ENCODE results near the gene ATP2B3. TPM values are rescaled to one million over a fixed set of nuclear protein-coding genes. Genes with fewer than 3 reads are reported as not detected.

The ATP2B3 gene
- total RNA-seq, 2 donors from 2014 or later = 0.85 TPM; not detected in 1

GRCh38 chrX:153525451-153525850 lies 8.0 kb downstream of the ATP2B3 start:
- no peaks in the 10 kb centered on the region for H3K4me1 ChIP-seq (replicated peaks)
- no peak for DNase-seq (ENCODE audit: low spot score)
- H3K36me3 ChIP-seq = no peaks in the 10 kb centered on the region
- intact Hi-C loops (cut with DNase I) = no loop called here
- no peaks in the 10 kb centered on the region for H3K27me3 ChIP-seq (replicated peaks; ENCODE audit: insufficient read depth)
- no peaks in the 10 kb centered on the region for H3K9me3 ChIP-seq
- no peak for TF ChIP-seq CTCF (IDR thresholded peaks at IDR 0.05)
- TF ChIP-seq POLR2AphosphoS5 (IDR thresholded peaks at IDR 0.05) = no peak
- no peak for TF ChIP-seq POLR2A (IDR thresholded peaks at IDR 0.05)
- H3K4me3 ChIP-seq = no peak overlapping the region
- H3K27ac ChIP-seq = no peak overlapping the region
- 100% methylated on average over 1 of the region's 6 CpGs for WGBS

- TF ChIP-seq POLR2AphosphoS5 (IDR thresholded peaks at IDR 0.05) (no peak), POLR2A (IDR thresholded peaks at IDR 0.05) (no peak), CTCF (IDR thresholded peaks at IDR 0.05) (no peak)
- Histone ChIP-seq H3K9me3 (no peaks in the 10 kb centered on the region), H3K27ac (no peak overlapping the region), H3K36me3 (no peaks in the 10 kb centered on the region), H3K4me3 (no peak overlapping the region), H3K27me3 (replicated peaks; ENCODE audit: insufficient read depth) (no peaks in the 10 kb centered on the region), H3K4me1 (replicated peaks) (no peaks in the 10 kb centered on the region)
- intact Hi-C loops (cut with DNase I) = no loop called here
- no peak for DNase-seq (ENCODE audit: low spot score)
- WGBS = 49% methylated on average over 6 of the region's 7 CpGs
Observed at GRCh38 chrX:153526042-153526441, 8.6 kb downstream of the ATP2B3 start.

GRCh38 chrX:153526801-153527200 lies 9.4 kb downstream of the ATP2B3 start:
- WGBS = 55% methylated on average over 10 of the region's 10 CpGs
- H3K9me3 ChIP-seq = no peaks in the 10 kb centered on the region
- no peak overlapping the region for H3K27ac ChIP-seq
- H3K4me3 ChIP-seq = no peak overlapping the region
- H3K4me1 ChIP-seq (replicated peaks) = no peaks in the 10 kb centered on the region
- H3K36me3 ChIP-seq = no peaks in the 10 kb centered on the region
- no peaks in the 10 kb centered on the region for H3K27me3 ChIP-seq (replicated peaks; ENCODE audit: insufficient read depth)
- TF ChIP-seq CTCF (IDR thresholded peaks at IDR 0.05) (no peak), POLR2A (IDR thresholded peaks at IDR 0.05) (no peak)
- intact Hi-C loops (cut with DNase I) = no loop called here
- DNase-seq (ENCODE audit: low spot score) = no peak

- no peaks in the 10 kb centered on the region for H3K9me3 ChIP-seq
- 41% methylated on average over 6 of the region's 15 CpGs for WGBS
- H3K36me3 ChIP-seq = no peaks in the 10 kb centered on the region
- no peaks in the 10 kb centered on the region for H3K27me3 ChIP-seq (replicated peaks; ENCODE audit: insufficient read depth)
- no peak overlapping the region for H3K27ac ChIP-seq
- no peaks in the 10 kb centered on the region for H3K4me1 ChIP-seq (replicated peaks)
- H3K4me3 ChIP-seq = no peak overlapping the region
- no peak for TF ChIP-seq CTCF (IDR thresholded peaks at IDR 0.05)
- TF ChIP-seq POLR2AphosphoS5 (IDR thresholded peaks at IDR 0.05) = no peak
- TF ChIP-seq POLR2A (IDR thresholded peaks at IDR 0.05) = no peak
- no peak for DNase-seq (ENCODE audit: low spot score)
- intact Hi-C loops (cut with DNase I) = no loop called here
Observed at GRCh38 chrX:153527208-153527607, 9.8 kb downstream of the ATP2B3 start.

GRCh38 chrX:153530411-153531129 lies 13.1 kb downstream of the ATP2B3 start:
- WGBS = 56% methylated on average over 19 of the region's 20 CpGs
- no peak for DNase-seq (ENCODE audit: low spot score)
- Histone ChIP-seq H3K9me3 (no peaks in the 10 kb centered on the region), H3K4me1 (replicated peaks) (no peaks in the 10 kb centered on the region), H3K36me3 (no peaks in the 10 kb centered on the region), H3K27ac (no peak overlapping the region), H3K27me3 (replicated peaks; ENCODE audit: insufficient read depth) (no peaks in the 10 kb centered on the region), H3K4me3 (no peak overlapping the region)
- intact Hi-C loops (cut with DNase I) = no loop called here
- no peak for TF ChIP-seq CTCF (IDR thresholded peaks at IDR 0.05)
- no peak for TF ChIP-seq POLR2AphosphoS5 (IDR thresholded peaks at IDR 0.05)
- no peak for TF ChIP-seq POLR2A (IDR thresholded peaks at IDR 0.05)
